H1 (cell line): ENCODE data around the gene LAMTOR5. TPM values are rescaled to one million over a fixed set of nuclear protein-coding genes. Genes with fewer than 3 reads are reported as not detected.

Source experiments
- CHD7 ChIP-seq: fragments of 300-600 bp; sonication (generic); IDR thresholded peaks from 2 replicates; pipeline ENCODE4 v1.7.1; 2012; ENCODE audit warnings: low read length, moderate library complexity, mild to moderate bottlenecking, inconsistent platforms; ENCODE audit not compliant: insufficient replicate concordance
- MAX ChIP-seq: IDR thresholded peaks from 2 replicates; pipeline ENCODE4 v1.6.1; 2012; ENCODE audit warnings: inconsistent platforms
- PHF8 ChIP-seq: fragments of 200-600 bp; sonication (generic); conservative IDR thresholded peaks from 2 replicates; pipeline ENCODE4 v1.7.1; 2012; ENCODE audit warnings: low read depth, mild to moderate bottlenecking, inconsistent platforms, low read length, moderate library complexity
- RAD21 ChIP-seq, 2 experiments: IDR thresholded peaks in 1 of 2; conservative IDR thresholded peaks in 1 of 2; 2 replicates each; pipeline ENCODE4 v1.6.1; 2011; ENCODE audit warnings: low read depth in 2 of 2, low read length in 2 of 2, improper control_type of control experiment in 1 of 2, inconsistent platforms in 1 of 2, mild to moderate bottlenecking in 1 of 2, moderate library complexity in 1 of 2
- TAF1 ChIP-seq: IDR thresholded peaks from 2 replicates; pipeline ENCODE4 v1.6.1; 2011; ENCODE audit warnings: mild to moderate bottlenecking, low read depth, low read length
- polyA plus RNA-seq, 7 experiments: library from polyadenylated mRNA; depleted of rRNA in 3 of 7; stranded (reverse) in 5 of 7; unstranded in 2 of 7; fragments of >200 nt in 5 of 7; fragments of 200-250 nt in 2 of 7; gene quantifications; 1 replicate in 5 of 7; 2 replicates in 1 of 7; 4 replicates in 1 of 7; pipeline versions ENCODE4 v1.2.1 to v1.2.3, GENCODE V29; 2011 to 2013; ENCODE audit warnings: missing spikeins in 2 of 7, mixed read lengths in 2 of 7
- total RNA-seq: library from RNA; stranded (reverse); fragmentation: NEBNext Ultra II Directional; extraction: Animal tissue kit (Norgen Biotek cat#: 25700); gene quantifications from 2 replicates; pipeline ENCODE4 v1.2.1, GENCODE V29; 2021

LAMTOR5 gene
- total and polyA plus RNA-seq, 2 of the 8 experiments (the other 6 are each of a cell fraction or from before 2014, with no cell fraction given): 84.4 to 297 TPM

- TF ChIP-seq CHD7 (no peak), PHF8 (no peak), MAX (no peak), TAF1 (no peak), RAD21 (IDR thresholded peaks at IDR 0.05 in 1 of 2, conservative IDR thresholded peaks at IDR 0.05 in 1 of 2; ENCODE audit: low read depth in 2 of 2, low read length in 2 of 2) (no peak)
- TF ChIP-seq, all 59 proteins: peak for 0
Measured at GRCh38 chr1:110457206-110457605, 49.7 kb upstream of the LAMTOR5 start (continued).
